Islet of Langerhans (tissue), 1 donor: ENCODE results near the gene NEURL2.
"Not testable (repeated sequence)": the region's sequence is repeated elsewhere in the genome, so short reads cannot be mapped to it uniquely, and the experiment has no call there.

Experiments used
- FAIRE-seq: peaks from one replicate; lab custom pipeline; 2011; peaks lifted over from hg19 to GRCh38; lab: Jason Lieb, UNC

Gene NEURL2

DNA sequence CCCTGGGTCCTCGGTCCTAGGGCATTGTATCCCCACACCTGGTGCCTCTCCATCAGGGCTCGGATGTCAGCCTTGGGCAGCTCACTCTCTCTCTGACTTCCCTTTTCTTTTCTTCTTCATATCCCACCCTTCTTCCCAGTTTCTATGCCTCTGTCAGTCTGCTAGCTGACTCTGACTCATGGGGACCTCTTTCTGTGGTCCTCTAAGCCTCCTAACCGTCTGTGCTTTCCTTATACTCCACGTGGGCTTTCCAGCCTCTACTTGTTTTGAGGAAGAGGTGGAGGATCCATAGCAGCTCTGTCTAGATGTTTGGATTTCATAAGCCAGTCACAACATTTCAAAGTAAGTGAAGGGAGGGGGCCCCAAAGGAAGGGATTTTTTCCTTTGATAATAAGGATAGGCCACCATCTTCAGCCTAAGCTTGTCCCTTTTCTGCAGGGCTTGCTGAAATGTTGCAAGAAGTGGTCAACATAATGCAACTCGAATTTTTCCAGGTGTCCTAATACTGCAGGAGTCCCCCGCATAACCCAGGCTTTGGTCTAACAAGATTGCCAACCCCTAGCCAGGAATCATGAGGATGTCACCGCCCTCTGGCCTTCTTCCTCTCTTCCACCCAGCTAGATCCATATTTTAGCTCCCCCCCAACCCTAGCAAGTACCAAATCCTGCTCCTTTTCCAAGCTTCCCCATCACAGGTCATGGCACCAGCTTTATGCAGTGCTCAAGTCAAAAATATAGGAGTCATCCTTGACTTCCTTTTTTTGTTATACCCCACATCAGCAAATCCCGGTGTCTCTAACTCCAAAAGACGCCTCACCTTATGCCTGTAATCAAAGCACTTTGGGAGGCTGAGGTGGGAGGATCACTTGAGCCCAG is 29.7 kb upstream of the NEURL2 start:
- FAIRE-seq, result no peak

DNA sequence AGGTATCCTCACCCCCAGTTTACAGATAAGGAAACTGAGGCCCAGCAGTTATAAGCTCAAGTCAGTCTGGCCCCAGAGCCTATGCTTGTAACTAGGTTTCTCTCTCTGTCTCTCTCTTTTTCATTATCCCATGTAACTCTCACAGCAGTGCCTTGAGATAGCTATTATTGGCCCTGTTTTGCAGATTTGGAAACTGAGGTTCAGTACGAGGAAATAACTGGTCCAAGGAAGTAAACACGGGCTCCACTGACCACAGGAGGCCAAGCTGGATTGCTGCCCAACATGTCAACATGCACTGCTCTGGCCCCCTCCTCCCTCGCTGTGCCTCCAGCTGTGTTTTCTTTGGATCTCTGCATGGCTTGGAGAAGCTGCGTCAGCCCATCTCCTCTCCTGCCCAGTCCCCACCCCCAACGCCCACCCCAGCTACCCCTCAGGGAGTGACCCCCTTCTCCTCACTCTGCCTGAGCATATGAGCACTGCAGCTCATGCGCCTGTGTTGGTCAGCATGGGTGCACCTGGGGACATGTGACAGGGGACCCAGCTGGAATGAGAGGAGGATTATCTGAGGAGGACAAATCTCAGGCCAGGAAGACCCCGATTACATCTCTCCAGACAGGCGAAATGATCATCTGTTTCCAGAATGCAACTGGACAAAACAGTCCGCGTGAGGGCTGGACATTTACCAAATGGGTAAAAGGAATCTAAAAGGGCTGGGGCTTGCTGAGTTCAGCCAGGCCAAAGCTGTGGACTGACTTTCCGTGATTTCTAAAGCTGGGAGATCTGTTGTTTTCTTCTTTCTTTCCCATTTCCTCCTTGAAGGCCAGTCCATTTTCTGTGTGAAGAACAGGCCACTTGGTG is 28.8 kb upstream of the NEURL2 start:
- FAIRE-seq, result no peak

DNA sequence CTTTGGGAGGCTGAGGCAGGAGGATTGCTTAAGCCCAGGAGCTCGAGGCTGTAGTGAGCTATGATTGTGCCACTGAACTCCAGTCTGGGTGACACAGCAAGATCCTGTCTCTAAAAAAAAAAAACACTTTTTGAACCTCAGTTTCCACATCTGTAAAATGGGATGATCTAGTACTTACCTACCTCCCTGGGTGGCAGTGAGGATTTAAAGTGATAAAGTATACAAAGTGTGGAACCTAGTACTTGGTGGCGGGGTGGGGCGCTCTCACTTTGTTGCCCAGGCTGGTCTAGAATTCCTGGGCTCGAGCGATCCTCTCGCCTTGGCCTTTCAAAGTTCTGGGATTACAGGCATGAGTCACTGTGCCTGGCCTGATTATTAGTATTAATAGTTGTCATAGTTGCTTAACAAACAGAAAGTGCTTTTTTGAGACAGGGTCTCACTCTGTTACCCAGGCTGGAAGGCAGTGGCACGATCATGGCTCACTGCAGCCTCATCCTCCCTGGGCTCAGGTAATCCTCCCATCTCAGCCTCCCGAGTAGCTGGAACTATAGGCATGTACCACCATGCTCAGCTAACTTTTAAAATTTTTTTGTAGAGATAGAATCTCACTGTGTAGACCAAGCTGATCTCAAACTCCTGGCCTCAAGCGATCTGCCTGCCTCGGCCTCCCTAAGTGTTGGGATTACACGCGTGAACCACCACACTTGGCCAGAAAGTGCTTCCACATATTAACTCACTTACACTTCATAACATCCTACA is 27.9 kb upstream of the NEURL2 start:
- no peak for FAIRE-seq

DNA sequence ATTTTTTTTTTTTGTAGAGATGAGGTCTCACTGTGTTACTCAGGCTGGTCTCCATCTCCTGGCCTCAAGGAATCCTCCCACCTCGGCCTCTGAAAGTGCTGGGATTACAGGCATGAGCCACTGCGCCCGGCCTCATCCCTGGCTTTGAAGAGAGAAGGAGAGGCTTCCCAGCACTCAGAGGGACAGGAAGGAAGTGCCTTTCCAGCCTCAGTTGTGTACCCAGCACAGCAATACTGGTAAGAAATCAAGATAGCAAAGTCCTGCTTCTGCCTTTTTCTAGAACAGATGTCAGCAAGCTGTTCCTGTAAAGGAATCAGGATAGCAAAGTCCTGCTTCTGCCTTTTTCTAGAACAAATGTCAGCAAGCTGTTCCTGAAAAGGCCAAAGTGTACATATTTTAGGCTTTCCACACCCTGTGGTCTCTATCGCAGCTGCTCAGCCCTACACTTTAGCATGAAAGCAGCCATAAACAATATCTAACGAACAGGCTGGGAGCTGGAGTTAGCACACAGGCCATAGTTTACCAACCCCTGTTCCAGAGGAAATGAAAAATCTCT is 27.3 kb upstream of the NEURL2 start:
- no peak for FAIRE-seq

DNA sequence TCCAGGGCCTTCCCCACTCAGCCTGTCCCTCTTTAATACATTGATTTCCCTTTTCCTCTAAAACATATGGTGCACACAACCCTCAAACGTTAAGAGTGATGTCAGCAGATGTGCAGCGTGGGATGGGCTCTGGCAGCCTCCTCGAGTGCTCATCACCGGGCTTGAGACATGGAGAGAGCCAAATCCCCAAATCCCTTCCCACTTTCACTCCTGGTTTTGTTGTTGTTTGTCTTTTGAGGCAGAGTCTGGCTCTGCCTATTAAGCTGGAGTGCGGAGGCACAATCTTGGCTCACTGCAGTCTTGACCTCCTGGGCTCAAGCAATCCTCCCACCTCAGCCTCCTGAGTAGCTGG is 26.8 kb upstream of the NEURL2 start:
- FAIRE-seq, result no peak

DNA sequence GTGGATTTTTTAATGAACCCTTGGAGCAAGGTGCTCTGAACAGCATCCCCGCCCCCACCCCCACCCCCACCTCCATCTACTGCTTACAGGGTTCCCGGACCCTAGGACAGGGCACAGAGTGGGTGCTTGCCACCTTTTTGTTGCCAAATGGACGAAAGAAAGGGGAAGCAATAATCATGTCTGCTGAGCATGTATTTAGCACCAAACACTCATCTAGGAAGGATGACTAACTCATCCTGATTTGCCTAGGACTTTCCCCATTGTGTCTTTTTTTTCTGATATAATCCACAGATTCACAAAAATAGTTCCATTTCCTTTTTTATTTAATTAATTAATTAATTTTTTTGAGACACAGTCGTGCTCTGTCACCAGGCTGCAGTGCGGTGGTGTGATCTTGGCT is 22.1 kb upstream of the NEURL2 start:
- no peak for FAIRE-seq

DNA sequence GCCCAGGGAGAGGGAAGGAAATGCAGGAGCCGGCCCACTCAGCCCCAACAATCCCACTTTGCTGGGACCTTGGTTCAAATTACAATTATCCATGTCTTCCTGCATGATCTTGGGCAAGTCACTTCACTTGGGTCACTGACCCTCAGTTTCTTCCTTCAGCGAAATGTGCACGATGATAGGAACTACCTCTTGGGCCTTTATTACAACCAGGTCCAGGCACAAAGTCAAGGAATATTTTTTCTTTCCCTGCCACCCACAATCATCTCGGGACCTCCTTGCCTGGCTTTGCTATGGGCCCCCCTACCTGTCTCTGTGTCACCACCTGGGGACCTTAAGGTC is 21.3 kb upstream of the NEURL2 start:
- no peak for FAIRE-seq

DNA sequence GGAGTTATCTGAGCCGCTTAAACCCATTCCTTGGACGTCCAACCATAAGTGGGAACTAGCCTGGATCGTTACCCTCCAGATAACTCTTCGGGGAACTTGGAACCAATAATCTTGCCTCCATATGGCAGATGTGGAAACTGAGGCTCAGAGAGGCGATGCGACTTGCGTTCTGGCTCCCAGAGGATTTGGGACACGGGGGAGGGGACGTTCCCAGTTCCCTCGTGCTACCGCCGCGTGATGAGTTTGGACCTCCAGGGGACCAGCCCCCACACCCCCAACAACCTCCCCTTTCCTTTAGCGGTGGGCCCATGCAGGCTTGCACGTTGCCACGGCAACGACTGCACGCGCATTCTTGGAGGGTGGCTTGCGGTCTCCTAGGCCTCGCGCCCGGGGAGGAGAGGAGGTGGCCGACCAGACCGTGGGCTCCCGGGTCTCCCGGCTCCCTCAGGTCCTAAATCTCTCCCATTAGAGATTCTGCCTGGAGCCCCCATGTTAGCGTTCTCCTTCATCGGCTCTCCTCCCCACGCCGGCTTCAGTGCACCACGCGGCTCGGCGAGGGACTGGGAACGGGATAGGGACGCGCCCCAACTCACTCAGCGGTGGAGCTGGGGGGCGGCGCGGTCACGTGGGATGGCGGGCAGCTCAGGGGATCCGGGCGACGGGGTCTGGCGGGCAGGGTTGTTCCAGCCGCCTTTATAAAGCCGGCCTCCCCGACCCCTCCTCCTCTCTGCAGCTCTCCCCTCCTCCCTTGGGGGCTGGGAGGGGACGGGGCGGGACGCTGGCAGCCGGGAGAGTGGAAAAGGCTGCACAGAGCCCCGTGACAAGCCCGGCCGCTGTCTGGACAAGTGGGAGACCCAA is 20.7 kb upstream of the NEURL2 start, which contains the start of gene PLTP:
Gene PLTP (minus strand): TSS at position 670 of the 858 bp plus-strand sequence. CDS start 703 bp downstream, outside the sequence.
- no peak for FAIRE-seq

DNA sequence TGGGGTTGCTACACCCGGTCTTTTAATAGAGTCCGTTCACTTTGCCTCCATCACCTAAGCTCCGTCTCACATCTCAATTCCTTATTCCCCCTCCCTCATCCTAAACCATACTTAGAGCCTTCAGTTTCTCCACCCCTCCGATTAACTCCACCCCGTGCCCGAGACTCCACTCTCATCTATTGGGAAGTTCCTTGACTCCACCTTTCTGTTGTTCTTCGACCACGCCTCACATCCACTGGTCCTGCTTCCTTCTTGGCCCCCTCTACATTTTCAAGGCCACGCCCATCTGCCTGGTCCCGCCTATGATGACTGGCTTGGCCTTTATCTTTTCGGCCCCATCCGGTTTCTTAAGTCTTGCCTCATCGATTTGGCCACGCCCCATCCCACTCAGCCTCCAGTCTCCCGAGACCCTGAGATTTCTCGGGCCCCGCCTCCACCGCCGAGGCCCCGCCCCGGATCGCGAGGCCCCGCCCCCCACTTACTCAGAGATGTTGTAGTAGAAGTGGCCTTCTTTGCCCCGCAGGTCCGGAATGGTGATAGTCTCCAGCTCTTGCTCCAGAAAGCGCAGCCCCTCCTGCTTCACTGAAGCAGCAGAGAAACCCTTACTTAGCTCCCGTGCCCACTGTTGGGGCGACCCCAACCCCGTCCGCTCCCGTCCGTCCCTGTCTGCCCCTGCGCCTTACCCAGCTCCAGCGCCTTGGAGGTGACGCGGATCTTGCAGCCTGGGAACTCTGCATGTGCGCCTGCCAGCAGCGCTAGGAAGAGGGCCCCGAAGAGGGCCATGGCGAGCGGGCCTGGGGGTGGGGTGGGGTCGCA is 19.9 kb upstream of the NEURL2 start:
- no peak for FAIRE-seq

DNA sequence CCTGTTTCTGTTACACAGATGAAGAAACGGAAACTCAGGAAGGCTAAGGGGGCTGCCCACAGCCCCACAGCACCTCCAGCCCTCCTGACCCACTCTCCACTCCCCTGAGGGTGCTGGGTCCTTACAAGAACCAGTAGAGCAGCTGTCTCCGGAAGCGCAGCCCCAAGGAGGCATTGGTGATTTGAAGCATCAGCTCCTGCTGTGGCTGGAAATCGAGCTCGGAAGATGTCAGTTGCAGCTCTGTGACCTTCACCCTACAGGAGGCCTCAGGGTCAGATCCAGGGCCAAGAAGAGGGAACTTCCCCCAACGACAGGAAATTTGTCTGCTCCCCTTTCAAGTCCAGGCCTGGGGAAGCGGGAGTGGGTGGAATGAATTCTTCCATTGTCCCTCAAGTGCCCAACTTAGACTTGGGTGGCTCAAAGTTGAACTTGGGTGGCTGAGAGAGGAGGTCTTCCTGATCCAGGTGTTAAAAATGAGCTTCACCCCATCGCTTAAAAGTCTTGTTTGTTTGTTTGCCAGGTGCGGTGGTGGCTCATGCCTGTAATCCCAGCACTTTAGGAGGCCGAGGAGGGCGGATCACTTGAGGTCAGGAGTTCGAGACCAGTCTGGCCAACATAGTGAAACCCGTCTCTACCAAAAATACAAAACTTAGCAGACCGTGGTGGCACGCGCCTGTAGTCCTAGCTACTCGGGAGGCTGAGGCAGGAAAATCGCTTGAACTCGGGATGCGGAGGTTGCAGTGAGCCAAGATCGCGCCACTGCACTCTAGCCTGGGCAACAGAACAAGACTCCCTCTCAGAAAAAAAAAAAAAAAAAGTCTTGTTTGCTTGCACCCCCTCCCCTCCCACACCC is 19.0 kb upstream of the NEURL2 start:
- FAIRE-seq, result no peak

DNA sequence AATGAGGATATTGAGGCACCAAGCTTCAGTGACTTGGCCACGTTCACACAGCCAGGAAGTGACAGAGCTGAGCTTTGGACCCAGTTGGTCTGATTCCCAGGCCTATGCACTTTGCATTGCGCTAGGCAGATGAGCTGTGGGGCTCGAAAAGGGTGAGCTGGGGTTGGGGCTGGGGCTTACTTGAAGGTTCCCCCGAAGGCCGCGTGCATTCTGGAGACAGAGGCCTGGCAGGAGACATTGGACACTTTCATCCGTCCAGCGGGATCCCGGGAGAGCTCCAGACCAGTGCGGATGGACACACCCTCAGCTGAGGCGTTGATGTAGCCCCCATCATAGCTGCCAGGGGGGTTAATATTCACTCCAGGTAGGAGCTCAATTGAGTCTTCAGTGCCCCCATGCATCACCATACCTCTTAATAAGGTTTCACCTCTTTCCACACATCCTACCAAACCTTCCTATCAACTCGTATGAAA is 18.4 kb upstream of the NEURL2 start:
- no peak for FAIRE-seq

DNA sequence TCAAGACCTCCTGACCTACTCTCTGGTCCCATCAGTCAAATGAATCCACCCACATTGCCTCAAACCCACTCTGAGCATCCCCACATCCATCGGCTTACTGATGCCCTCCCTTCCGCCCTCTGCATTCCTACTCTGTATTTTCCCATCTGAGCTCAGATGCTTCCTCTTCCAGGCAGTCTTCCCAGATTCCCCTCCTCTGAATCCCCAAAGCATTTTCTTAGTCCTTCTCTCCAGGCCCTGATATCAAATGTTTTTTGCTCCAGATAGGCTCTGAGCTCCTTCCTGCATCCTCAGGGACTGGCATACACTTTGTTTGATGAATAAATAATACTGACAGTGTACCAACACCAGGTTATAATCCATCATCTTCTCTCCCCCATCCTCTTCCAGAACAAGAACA is 17.1 kb upstream of the NEURL2 start:
- FAIRE-seq, result no peak

DNA sequence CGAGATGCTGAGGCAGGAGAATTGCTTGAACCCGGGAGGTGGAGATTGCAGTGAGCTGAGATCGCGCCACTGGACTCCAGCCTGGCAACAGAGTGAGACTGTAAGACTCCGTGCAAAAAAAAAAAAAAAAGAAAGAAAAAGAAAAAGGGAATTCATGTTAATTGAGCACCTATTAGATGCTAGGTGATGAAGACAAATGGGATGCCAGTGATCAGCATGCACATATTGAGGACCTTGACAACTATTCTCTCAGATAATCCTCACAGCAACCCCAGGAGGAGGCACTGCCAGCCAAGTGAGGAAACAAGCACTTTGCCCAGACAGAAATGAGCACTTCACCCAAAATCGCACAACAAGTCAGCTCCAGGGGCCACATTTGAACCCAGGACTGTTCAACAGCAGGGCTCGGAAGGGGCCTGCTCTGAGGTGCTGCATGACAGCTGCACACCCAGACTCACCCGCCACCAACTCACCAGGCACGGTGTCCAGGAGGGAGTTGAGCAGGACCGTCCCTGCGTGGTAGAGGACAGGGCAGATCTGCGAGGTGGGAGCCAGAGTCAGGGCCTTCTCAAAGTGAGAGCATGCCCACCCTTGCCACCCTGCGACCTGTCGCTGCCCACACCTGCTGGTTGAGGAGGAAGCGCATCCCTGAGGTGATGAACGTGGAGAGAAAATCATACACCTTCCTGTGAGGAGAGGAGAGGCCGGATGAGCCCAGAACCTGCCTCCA is 16.4 kb upstream of the NEURL2 start:
- no peak for FAIRE-seq

DNA sequence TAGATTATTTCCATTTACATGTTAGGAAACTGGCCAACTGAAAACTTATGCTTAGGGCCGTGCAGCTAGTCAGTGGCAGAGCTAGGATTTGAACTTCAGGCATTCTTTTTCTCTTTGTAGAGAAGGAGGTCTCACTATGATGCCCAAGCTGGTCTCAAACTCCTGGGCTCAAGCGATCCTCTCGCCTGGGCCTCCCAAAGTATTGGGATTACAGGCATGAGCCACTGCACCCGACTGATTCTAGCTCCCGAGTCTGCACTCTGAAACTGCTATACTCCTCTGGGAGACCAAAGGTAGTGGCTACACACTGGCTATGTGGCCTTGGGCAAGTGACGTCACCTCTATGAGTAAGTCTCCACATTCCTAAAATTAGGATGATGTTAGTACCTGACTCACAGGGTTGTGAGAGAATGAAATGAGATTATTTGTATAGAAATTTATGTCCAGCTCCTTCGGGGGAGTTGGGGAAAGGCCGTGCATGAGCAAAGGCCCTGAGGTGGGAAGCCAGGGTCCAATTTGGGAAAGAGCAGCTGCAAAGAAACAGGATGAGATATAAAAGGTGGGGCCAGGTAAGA is 14.6 kb upstream of the NEURL2 start:
- no peak for FAIRE-seq

DNA sequence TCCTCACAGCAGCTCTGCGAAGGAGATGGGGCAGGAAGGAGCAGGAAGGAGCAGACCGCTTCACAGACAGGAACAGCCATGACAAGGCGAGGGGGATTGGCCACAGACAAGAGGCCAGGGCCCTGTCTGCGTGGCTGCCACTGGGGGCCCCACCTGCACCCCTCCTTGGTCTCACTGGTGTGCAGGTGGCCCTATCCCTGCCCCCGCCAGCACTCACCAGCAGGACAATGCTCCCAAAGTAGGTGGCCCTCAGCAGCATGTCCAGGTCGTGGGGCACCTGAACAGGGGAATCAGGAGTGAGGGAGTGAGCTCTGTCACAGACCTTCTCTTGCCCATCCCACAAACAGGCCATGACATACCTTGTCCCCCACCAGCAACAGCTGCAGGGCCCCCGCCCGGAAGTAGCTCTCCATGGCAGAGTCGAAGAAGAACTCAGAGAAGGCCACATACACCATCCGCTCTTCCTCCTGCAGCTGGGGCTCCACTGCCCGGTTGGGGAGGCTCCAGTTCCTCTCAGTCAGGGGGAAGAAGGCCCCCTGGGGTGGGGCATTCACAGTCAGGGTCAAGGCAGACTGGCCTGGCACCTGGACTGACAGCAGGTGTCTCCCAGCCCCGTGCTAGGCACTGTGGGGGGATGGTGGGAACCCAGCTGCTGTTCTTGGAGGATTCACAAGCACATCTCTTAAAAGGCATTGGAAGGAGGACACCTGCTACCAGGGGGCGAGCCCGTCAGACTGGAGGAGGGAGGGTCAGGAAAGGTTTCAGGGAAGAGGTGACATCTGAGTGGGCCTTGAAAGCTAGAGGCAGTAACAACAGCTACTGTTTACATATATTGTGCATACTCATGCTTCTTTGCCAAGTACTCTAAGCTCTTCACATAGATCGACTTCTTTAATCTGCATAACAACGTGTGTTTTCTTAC is 13.8 kb upstream of the NEURL2 start:
- FAIRE-seq, result no peak

DNA sequence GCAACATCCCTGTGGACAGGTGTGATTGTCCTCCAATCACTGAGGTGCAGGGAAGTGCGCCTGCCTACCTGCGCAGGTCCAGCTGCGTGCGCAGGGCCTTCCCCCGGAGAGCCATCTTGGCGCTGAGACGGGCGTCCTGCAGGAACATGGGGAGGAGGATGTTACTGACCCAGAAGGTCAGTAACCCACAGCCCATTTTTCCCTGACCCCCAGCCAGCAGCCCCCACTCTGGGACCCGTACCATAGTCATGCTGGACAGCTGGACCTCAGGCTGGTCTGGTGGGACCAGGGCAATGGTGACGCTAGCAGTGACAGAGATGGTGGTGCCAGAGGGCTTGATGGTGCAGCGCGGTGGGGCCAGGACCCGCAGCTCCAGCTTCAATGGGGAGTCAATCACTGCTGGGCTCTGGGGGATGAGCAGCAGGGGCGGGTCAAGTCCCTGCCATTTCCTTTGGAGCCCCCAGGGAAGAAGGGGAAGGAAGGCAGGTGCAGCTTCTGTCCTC is 11.2 kb upstream of the NEURL2 start:
- FAIRE-seq, result no peak

DNA sequence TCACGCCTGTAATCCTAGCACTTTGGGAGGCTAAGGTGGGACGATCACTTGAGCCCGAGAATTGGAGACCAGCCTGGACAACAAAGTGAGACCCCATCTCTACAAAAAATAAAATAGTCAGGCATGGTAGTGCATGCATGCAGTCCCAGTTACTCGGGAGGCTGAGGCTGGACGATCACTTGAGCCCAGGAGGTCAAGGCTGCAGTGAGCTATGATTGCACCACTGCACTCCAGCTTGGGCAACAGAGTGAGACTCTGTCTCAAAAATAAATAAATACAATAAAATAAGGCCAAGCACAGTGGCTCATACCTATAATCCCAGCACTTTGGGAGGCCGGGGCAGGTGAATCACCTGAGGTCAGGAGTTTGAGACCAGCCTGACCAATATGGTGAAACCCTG is 10.3 kb upstream of the NEURL2 start:
- not testable (repeated sequence) for FAIRE-seq
